Stomach (tissue), 9 donors: Measurements from ENCODE around the gene ULK4. TPM values are rescaled to one million over a fixed set of nuclear protein-coding genes. Genes with fewer than 3 reads are reported as not detected.

Source experiments
- DNase-seq, 2 donors: peaks; one replicate each; pipeline versions ENCODE4 v3.0.0 to v3.0.0-alpha.2; 2013 to 2019
- H3K27ac ChIP-seq, 5 donors: fragments of 200-600 bp in 4 of 5; sonication (generic) in 4 of 5; one replicate each; pipeline ENCODE4 v1.5.1; 2013 to 2019; ENCODE audit warnings: mild to moderate bottlenecking in 1 of 5, moderate library complexity in 1 of 5
- H3K27me3 ChIP-seq, 3 donors: fragments of 200-600 bp; sonication (generic); one replicate each; pipeline ENCODE4 v1.5.1; 2017 to 2019; ENCODE audit warnings: mixed run types in 1 of 3
- H3K36me3 ChIP-seq, 4 donors: fragments of 200-600 bp; sonication (generic); 1 replicate in 3 of 4; 2 replicates in 1 of 4; pipeline ENCODE4 v1.5.1; 2016 to 2019
- H3K4me1 ChIP-seq, 4 donors: fragments of 200-600 bp; sonication (generic); one replicate each; pipeline ENCODE4 v1.5.1; 2016 to 2019
- H3K4me3 ChIP-seq, 4 donors: fragments of 200-600 bp; sonication (generic) in 3 of 4; one replicate each; pipeline ENCODE4 v1.5.1; 2016 to 2019; ENCODE audit warnings: mild to moderate bottlenecking in 1 of 4
- H3K9me3 ChIP-seq, 4 donors: fragments of 200-600 bp; sonication (generic); one replicate each; pipeline ENCODE4 v1.5.1; 2016 to 2019
- CTCF ChIP-seq, 7 experiments: fragments of 450-650 bp in 4 of 7; fragments of 200-600 bp in 3 of 7; sonication (generic) in 3 of 7; IDR thresholded peaks; one replicate each; pipeline ENCODE4 v1.5.1; 2016 to 2019; ENCODE audit warnings: antibody characterized with exemption in 7 of 7, control low read depth in 2 of 7, mild to moderate bottlenecking in 1 of 7
- EP300 ChIP-seq: sonication (generic); formaldehyde crosslinking; IDR thresholded peaks from one replicate; pipeline ENCODE4 v1.6.1; 2017; ENCODE audit warnings: antibody characterized with exemption
- POLR2A ChIP-seq, 4 donors: fragments of 450-650 bp; IDR thresholded peaks; one replicate each; pipeline ENCODE4 v1.6.1; 2016; ENCODE audit warnings: antibody characterized with exemption in 4 of 4, control low read depth in 2 of 4, mild to moderate bottlenecking in 1 of 4, moderate library complexity in 1 of 4
- POLR2AphosphoS5 ChIP-seq, 3 donors: sonication (generic); formaldehyde crosslinking; IDR thresholded peaks; one replicate each; pipeline ENCODE4 v1.6.1; 2016; ENCODE audit warnings: antibody characterized with exemption in 3 of 3
- WGBS, 5 donors: extraction: QIAGEN DNeasy Blood & Tissue Kit in 3 of 5; methylation state at CpG; one replicate each; pipeline versions ENCODE4 v1.1.5 to v1.1.7; 2013 to 2018; 5-methylcytosine and 5-hydroxymethylcytosine counted together
- intact Hi-C: fragments of 100-400 bp; cut with DNase I; formaldehyde crosslinking; loops from one replicate; pipeline ENCODE4 v1.15.1; 2023; ENCODE audit warnings: low total_unique reads
- polyA plus RNA-seq, 3 donors: library from polyadenylated mRNA; stranded (reverse); fragments of 200-250 nt; gene quantifications; one replicate each; pipeline ENCODE4 v1.2.3, GENCODE V29; 2013
- total RNA-seq, 5 donors: library from RNA; depleted of rRNA; stranded (reverse); fragments of >200 nt; gene quantifications; one replicate each; pipeline versions ENCODE4 v1.1.0 to v1.2.3, GENCODE V29; 2014 to 2016
- donor health status: healthy with polysubstance abuse.
- donor health status: Bipolar disorder and iron deficiency.
- donor health status: healthy.

Gene ULK4
- total and polyA plus RNA-seq, 8 donors: 1.6 to 150 (median 7.4) TPM

GRCh38 chr3:41434781-41435180, 527.1 kb downstream of the ULK4 start:
- Histone ChIP-seq H3K4me3 (no peak overlapping the region), H3K36me3 (no peaks in the 10 kb centered on the region), H3K27ac (no peak overlapping the region), H3K27me3 (no peaks in the 10 kb centered on the region), H3K4me1 (no peaks in the 10 kb centered on the region), H3K9me3 (peaks cover 0 to 8% (median 0%) of the 10 kb centered on the region in 4 donors)
- TF ChIP-seq POLR2AphosphoS5 (IDR thresholded peaks at IDR 0.05): no peak
- TF ChIP-seq POLR2A (IDR thresholded peaks at IDR 0.05): no peak
- TF ChIP-seq CTCF (IDR thresholded peaks at IDR 0.05): no peak
- no peak for TF ChIP-seq EP300
- DNase-seq: no peak
- intact Hi-C loops: no loop called here
- WGBS, 5 donors: 75 to 90% (median 81%) methylated on average over 2 of the region's 2 CpGs

GRCh38 chr3:41431386-41431785, 530.5 kb downstream of the ULK4 start:
- Histone ChIP-seq H3K4me1 (no peaks in the 10 kb centered on the region), H3K27ac (no peak overlapping the region), H3K27me3 (no peaks in the 10 kb centered on the region), H3K4me3 (no peak overlapping the region), H3K9me3 (peaks cover 0 to 15% (median 4%) of the 10 kb centered on the region in 4 donors), H3K36me3 (no peaks in the 10 kb centered on the region)
- intact Hi-C loops: no loop called here
- DNase-seq: no peak
- 71 to 85% (median 79%) methylated on average over 4 of the region's 4 CpGs for WGBS, 5 donors
- TF ChIP-seq POLR2AphosphoS5 (IDR thresholded peaks at IDR 0.05) (no peak), POLR2A (IDR thresholded peaks at IDR 0.05) (no peak), EP300 (no peak), CTCF (IDR thresholded peaks at IDR 0.05) (no peak)

GRCh38 chr3:41430886-41431285, 531.0 kb downstream of the ULK4 start:
- no peaks in the 10 kb centered on the region for H3K36me3 ChIP-seq
- TF ChIP-seq POLR2AphosphoS5 (IDR thresholded peaks at IDR 0.05) (no peak), POLR2A (IDR thresholded peaks at IDR 0.05) (no peak), EP300 (no peak), CTCF (IDR thresholded peaks at IDR 0.05) (no peak)
- peaks cover 0 to 15% (median 4%) of the 10 kb centered on the region in 4 donors for H3K9me3 ChIP-seq
- H3K4me3 ChIP-seq: no peak overlapping the region
- no peaks in the 10 kb centered on the region for H3K27me3 ChIP-seq
- intact Hi-C loops: no loop called here
- 92 to 97% (median 96%) methylated on average over 12 of the region's 12 CpGs for WGBS, 5 donors
- H3K27ac ChIP-seq: no peak overlapping the region
- H3K4me1 ChIP-seq: no peaks in the 10 kb centered on the region
- no peak for DNase-seq

- H3K36me3 ChIP-seq: no peaks in the 10 kb centered on the region
- no peaks in the 10 kb centered on the region for H3K27me3 ChIP-seq
- intact Hi-C loops: no loop called here
- H3K4me1 ChIP-seq: no peaks in the 10 kb centered on the region
- 85 to 96% (median 88%) methylated on average over 3 of the region's 3 CpGs for WGBS, 5 donors
- TF ChIP-seq CTCF (IDR thresholded peaks at IDR 0.05) (no peak), POLR2A (IDR thresholded peaks at IDR 0.05) (no peak), POLR2AphosphoS5 (IDR thresholded peaks at IDR 0.05) (no peak), EP300 (no peak)
- H3K9me3 ChIP-seq: peaks cover 0 to 19% (median 4%) of the 10 kb centered on the region in 4 donors
- H3K4me3 ChIP-seq: no peak overlapping the region
- DNase-seq: no peak
- H3K27ac ChIP-seq: no peak overlapping the region
These were observed 531.5 kb downstream of the ULK4 start for GRCh38 chr3:41430391-41430790.
